ENCODE data around the gene PRRT4.

DNA sequence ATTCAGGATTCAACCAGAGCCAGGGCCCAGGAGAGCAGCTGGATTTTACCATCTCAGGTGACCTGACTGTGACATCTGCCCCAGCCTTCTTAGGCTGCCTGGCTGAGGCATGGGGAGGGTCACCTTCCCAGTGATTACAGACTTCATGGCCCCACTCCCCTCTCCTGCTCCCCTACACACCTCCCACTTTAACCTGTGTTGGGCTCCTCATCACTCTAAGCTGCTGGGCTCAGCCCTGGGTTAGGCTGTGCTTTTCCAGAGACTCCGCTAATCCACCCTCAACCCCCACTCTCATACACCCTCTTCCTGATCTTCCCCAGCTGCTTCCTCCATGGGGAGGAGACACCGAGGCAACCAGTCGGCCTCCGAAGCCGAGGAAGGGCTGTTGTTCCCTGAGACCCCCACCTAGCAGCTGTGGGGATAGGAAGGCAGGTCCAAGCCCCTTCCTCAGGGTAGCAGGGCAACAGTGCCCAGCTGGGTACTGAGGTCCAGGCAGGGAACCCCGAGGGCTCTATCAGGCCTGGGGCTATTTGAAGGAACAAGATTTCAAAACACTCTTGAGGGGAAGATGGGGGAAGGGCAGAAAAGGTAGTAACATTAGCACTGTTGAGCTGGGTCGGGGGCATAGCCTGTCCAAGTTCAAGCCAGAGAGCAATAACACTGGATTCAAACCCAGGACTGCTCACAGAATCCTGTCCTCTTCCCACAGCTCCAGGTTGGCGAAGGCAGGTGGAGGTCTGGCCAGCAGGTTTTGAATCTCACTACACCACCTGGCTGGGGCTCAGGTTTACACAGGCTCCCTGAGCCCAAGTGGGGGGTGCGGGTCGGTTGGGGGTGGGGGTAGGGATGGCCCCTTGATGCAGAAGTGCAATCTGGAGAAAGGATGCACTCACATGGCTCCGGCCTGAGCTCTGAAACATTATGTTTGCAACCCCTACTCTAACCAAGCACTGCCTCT, 46.5 kb upstream of the PRRT4 start:
- TF ChIP-seq ARNTL (CRISPR knock-in tag; IDR thresholded peaks at IDR 0.05; ENCODE audit: borderline replicate concordance, low read depth) (no peak), ESRRG (CRISPR knock-in tag; IDR thresholded peaks at IDR 0.05) (no peak), TOX (CRISPR knock-in tag; IDR thresholded peaks at IDR 0.05; ENCODE audit: borderline replicate concordance) (no peak)
- TF ChIP-seq, protein P1, sequence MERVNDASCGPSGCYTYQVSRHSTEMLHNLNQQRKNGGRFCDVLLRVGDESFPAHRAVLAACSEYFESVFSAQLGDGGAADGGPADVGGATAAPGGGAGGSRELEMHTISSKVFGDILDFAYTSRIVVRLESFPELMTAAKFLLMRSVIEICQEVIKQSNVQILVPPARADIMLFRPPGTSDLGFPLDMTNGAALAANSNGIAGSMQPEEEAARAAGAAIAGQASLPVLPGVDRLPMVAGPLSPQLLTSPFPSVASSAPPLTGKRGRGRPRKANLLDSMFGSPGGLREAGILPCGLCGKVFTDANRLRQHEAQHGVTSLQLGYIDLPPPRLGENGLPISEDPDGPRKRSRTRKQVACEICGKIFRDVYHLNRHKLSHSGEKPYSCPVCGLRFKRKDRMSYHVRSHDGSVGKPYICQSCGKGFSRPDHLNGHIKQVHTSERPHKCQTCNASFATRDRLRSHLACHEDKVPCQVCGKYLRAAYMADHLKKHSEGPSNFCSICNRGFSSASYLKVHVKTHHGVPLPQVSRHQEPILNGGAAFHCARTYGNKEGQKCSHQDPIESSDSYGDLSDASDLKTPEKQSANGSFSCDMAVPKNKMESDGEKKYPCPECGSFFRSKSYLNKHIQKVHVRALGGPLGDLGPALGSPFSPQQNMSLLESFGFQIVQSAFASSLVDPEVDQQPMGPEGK (CRISPR knock-in tag; IDR thresholded peaks at IDR 0.05; ENCODE audit: borderline replicate concordance), result no peak
- TF ChIP-seq, protein P2, sequence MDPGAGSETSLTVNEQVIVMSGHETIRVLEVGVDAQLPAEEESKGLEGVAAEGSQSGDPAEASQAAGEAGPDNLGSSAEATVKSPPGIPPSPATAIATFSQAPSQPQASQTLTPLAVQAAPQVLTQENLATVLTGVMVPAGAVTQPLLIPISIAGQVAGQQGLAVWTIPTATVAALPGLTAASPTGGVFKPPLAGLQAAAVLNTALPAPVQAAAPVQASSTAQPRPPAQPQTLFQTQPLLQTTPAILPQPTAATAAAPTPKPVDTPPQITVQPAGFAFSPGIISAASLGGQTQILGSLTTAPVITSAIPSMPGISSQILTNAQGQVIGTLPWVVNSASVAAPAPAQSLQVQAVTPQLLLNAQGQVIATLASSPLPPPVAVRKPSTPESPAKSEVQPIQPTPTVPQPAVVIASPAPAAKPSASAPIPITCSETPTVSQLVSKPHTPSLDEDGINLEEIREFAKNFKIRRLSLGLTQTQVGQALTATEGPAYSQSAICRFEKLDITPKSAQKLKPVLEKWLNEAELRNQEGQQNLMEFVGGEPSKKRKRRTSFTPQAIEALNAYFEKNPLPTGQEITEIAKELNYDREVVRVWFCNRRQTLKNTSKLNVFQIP (CRISPR knock-in tag; IDR thresholded peaks at IDR 0.05; ENCODE audit: borderline replicate concordance, low read depth), result no peak
- TF ChIP-seq, protein P3, sequence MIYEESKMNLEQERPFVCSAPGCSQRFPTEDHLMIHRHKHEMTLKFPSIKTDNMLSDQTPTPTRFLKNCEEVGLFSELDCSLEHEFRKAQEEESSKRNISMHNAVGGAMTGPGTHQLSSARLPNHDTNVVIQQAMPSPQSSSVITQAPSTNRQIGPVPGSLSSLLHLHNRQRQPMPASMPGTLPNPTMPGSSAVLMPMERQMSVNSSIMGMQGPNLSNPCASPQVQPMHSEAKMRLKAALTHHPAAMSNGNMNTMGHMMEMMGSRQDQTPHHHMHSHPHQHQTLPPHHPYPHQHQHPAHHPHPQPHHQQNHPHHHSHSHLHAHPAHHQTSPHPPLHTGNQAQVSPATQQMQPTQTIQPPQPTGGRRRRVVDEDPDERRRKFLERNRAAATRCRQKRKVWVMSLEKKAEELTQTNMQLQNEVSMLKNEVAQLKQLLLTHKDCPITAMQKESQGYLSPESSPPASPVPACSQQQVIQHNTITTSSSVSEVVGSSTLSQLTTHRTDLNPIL (CRISPR knock-in tag; IDR thresholded peaks at IDR 0.05; ENCODE audit: low read depth), result no peak

Data from SK-N-SH treated with all-trans-retinoic acid at 6 μM for 48 hours (cell line).